ENCODE results near the gene PMM1. TPM values are rescaled to one million over a fixed set of nuclear protein-coding genes. Genes with fewer than 3 reads are reported as not detected.
"Not testable (repeated sequence)": the region's sequence is repeated elsewhere in the genome, so short reads cannot be mapped to it uniquely, and the experiment has no call there.

The PMM1 gene
- total RNA-seq, 1 donor = 15.6 TPM

- H3K4me1 ChIP-seq (ENCODE audit: insufficient read depth, low read length) = no peaks in the 10 kb centered on the region
- no peak overlapping the region for H3K4me3 ChIP-seq (ENCODE audit: insufficient read depth, low read length)
- H3K27me3 ChIP-seq (ENCODE audit: insufficient read depth, low read length) = no peaks in the 10 kb centered on the region
- H3K79me2 ChIP-seq (ENCODE audit: insufficient read depth, low read length) = no peaks in the 10 kb centered on the region
- H3K9me3 ChIP-seq (ENCODE audit: low read depth, low read length) = no peaks in the 10 kb centered on the region
- no peaks in the 10 kb centered on the region for H4K20me1 ChIP-seq (ENCODE audit: insufficient read depth, low read length)
- TF ChIP-seq, protein P1, sequence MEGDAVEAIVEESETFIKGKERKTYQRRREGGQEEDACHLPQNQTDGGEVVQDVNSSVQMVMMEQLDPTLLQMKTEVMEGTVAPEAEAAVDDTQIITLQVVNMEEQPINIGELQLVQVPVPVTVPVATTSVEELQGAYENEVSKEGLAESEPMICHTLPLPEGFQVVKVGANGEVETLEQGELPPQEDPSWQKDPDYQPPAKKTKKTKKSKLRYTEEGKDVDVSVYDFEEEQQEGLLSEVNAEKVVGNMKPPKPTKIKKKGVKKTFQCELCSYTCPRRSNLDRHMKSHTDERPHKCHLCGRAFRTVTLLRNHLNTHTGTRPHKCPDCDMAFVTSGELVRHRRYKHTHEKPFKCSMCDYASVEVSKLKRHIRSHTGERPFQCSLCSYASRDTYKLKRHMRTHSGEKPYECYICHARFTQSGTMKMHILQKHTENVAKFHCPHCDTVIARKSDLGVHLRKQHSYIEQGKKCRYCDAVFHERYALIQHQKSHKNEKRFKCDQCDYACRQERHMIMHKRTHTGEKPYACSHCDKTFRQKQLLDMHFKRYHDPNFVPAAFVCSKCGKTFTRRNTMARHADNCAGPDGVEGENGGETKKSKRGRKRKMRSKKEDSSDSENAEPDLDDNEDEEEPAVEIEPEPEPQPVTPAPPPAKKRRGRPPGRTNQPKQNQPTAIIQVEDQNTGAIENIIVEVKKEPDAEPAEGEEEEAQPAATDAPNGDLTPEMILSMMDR (IDR thresholded peaks at IDR 0.05; ENCODE audit: extremely low read depth, low read depth, low read length) = no peak
- H2AFZ ChIP-seq (ENCODE audit: low read length) = no peak overlapping the region
- DNase-seq (ENCODE audit: insufficient read length, low spot score, missing footprints) = peak; percentile 63
- no peak overlapping the region for H3K4me2 ChIP-seq (ENCODE audit: insufficient read depth, low read length)
- H3K27ac ChIP-seq (ENCODE audit: low read depth, low read length) = no peak overlapping the region
- peaks cover 36% of the 10 kb centered on the region for H3K36me3 ChIP-seq (ENCODE audit: insufficient read depth, low read length)
Measured at GRCh38 chr22:41575533-41575932, 14.1 kb downstream of the PMM1 start.

DNA sequence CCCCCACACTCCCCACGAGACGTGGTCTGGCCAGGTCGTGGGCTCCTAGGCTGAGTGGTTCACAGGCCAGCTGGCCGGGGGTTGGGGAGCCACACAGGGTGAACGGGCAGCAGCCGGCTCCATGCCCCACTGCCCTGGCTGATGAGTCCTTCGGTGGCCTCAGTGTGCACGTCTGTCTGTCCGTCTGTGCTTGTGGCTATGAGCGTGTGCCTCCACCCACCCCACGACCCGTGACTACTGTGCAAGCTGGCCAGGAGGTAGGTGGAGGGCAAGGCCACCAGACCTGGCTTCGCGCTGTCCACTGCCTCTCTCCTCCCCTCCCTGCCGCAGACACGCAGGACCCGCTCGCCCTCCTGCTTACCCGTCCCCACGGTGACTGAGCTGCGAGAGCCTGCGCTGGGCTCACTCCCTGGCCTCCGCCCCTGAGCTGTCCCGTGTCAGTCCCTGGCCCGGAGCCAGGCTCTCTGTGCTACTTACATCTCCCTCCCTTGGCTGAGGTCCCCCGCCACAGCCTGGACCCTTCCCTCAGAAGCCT lies 14.7 kb downstream of the PMM1 start:
- H4K20me1 ChIP-seq (ENCODE audit: insufficient read depth, low read length) = no peaks in the 10 kb centered on the region
- no peaks in the 10 kb centered on the region for H3K4me1 ChIP-seq (ENCODE audit: insufficient read depth, low read length)
- H3K27me3 ChIP-seq (ENCODE audit: insufficient read depth, low read length) = no peaks in the 10 kb centered on the region
- H3K4me2 ChIP-seq (ENCODE audit: insufficient read depth, low read length) = no peak overlapping the region
- H2AFZ ChIP-seq (ENCODE audit: low read length) = no peak overlapping the region
- no peaks in the 10 kb centered on the region for H3K9me3 ChIP-seq (ENCODE audit: low read depth, low read length)
- H3K79me2 ChIP-seq (ENCODE audit: insufficient read depth, low read length) = no peaks in the 10 kb centered on the region
- no peak overlapping the region for H3K27ac ChIP-seq (ENCODE audit: low read depth, low read length)
- peaks cover 31% of the 10 kb centered on the region for H3K36me3 ChIP-seq (ENCODE audit: insufficient read depth, low read length)
- H3K4me3 ChIP-seq (ENCODE audit: insufficient read depth, low read length) = no peak overlapping the region
- DNase-seq (ENCODE audit: insufficient read length, low spot score, missing footprints) = peak; percentile 62
- TF ChIP-seq, protein P1 (IDR thresholded peaks at IDR 0.05; ENCODE audit: extremely low read depth, low read depth, low read length) = no peak

DNA sequence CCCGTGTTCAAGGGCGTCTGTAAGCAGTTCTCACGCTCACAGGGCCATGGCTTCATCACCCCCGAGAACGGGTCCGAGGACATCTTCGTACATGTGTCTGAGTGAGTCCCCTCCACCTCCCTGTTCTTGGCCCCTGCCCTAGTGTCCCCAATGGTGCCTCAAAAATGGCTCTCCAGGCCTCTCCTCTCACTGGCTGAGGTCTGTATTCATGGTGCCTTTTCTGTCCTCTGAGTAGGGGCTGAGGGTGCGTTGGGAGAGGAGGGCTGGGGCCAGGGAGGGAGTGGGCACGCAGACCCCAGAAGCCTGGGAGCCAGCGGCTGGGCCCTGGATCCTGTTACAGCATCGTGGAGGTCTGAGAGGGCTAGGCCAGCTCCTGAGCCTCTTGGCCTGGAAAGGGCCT lies 16.0 kb downstream of the PMM1 start:
- H3K4me1 ChIP-seq (ENCODE audit: insufficient read depth, low read length) = no peaks in the 10 kb centered on the region
- no peaks in the 10 kb centered on the region for H4K20me1 ChIP-seq (ENCODE audit: insufficient read depth, low read length)
- H3K4me3 ChIP-seq (ENCODE audit: insufficient read depth, low read length) = no peak overlapping the region
- TF ChIP-seq, protein P1 (IDR thresholded peaks at IDR 0.05; ENCODE audit: extremely low read depth, low read depth, low read length) = no peak
- H3K36me3 ChIP-seq (ENCODE audit: insufficient read depth, low read length) = peaks cover 18% of the 10 kb centered on the region
- no peaks in the 10 kb centered on the region for H3K27me3 ChIP-seq (ENCODE audit: insufficient read depth, low read length)
- no peaks in the 10 kb centered on the region for H3K79me2 ChIP-seq (ENCODE audit: insufficient read depth, low read length)
- no peak overlapping the region for H2AFZ ChIP-seq (ENCODE audit: low read length)
- DNase-seq (ENCODE audit: insufficient read length, low spot score, missing footprints) = peak; percentile 59
- H3K4me2 ChIP-seq (ENCODE audit: insufficient read depth, low read length) = no peak overlapping the region
- no peaks in the 10 kb centered on the region for H3K9me3 ChIP-seq (ENCODE audit: low read depth, low read length)
- no peak overlapping the region for H3K27ac ChIP-seq (ENCODE audit: low read depth, low read length)

- H3K36me3 ChIP-seq (ENCODE audit: insufficient read depth, low read length); H3K27me3 ChIP-seq (ENCODE audit: insufficient read depth, low read length); H3K27ac ChIP-seq (ENCODE audit: low read depth, low read length); H4K20me1 ChIP-seq (ENCODE audit: insufficient read depth, low read length); H3K4me2 ChIP-seq (ENCODE audit: insufficient read depth, low read length); H3K79me2 ChIP-seq (ENCODE audit: insufficient read depth, low read length); H3K4me1 ChIP-seq (ENCODE audit: insufficient read depth, low read length); DNase-seq (ENCODE audit: insufficient read length, low spot score, missing footprints); H3K9me3 ChIP-seq (ENCODE audit: low read depth, low read length); H3K4me3 ChIP-seq (ENCODE audit: insufficient read depth, low read length); H2AFZ ChIP-seq (ENCODE audit: low read length): not testable (repeated sequence)
Measured at GRCh38 chr22:41572305-41572704, 17.3 kb downstream of the PMM1 start.

Data from osteoblast (primary cell).